PC-9 (cell line): ENCODE measurements around the gene MAN1C1.

Source experiments
- CTCF ChIP-seq: fragments of 200-600 bp; sonication (generic); conservative IDR thresholded peaks from 2 replicates; pipeline ENCODE4 v1.6.1; 2017; ENCODE audit warnings: mixed run types, antibody characterized with exemption, mild to moderate bottlenecking, moderate library complexity
- EZH2 ChIP-seq: fragments of 200-600 bp; sonication (generic); IDR thresholded peaks from 2 replicates; pipeline ENCODE4 v1.8.0; 2017; ENCODE audit warnings: antibody characterized with exemption, low read depth

GRCh38 chr1:25690396-25690956, 73.9 kb downstream of the MAN1C1 start:
- TF ChIP-seq CTCF (no peak), EZH2 (no peak)
